GM21515 (cell line): Measurements from ENCODE around the gene CR1L.
"Not testable (repeated sequence)": the region's sequence is repeated elsewhere in the genome, so short reads cannot be mapped to it uniquely, and the experiment has no call there.

Experiments
- ATAC-seq: cut with Tn5 transposase; IDR thresholded peaks from one replicate; pipeline ENCODE4 v1.9.1; 2021; ENCODE audit not compliant: unreplicated experiment

Gene CR1L

DNA sequence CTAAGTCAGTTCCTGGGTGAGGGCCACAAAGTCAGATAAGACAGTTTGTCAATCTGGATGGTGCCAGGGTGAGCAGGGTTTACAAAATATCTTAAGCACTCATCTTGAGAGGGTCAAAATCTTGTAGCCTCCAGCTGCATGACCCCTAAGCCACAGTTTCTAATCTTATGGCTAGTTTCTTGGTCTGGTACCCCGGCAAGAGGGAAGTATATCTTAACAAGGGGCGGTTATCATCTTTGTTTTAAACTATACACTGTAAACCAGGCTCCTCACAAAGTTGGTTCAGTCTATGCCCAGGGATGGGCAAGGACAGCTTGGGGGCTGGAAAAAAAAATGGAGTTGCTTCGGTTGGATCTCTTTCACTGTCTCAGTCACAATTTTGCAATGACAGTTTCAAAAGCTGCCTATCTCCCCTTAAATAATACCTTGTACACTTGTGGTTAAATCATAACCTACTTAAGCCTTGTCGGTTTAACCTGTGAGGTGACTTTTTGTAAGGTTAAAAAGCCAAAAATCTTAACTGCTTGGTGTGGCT is 99.1 kb downstream of the CR1L start:
- no peak for ATAC-seq

DNA sequence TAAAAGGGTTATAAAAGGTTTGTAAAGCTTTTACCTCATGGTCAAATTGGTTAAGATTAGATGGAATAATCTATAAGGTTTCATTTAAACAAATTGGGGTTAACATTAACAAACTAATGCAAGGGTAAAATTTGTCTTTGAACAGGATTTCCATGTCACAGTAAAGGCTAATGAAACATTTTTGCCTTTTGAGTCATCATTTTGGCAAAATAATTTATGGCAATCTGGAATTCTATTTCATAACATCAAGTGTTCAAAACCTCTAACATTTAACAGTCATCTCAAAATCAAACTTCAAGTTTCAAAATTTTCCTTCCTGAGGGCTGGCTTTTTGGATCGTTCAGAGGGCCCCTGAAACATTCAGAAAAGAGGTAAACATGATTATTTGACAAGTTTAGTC is 100.4 kb downstream of the CR1L start:
- ATAC-seq, result no peak

DNA sequence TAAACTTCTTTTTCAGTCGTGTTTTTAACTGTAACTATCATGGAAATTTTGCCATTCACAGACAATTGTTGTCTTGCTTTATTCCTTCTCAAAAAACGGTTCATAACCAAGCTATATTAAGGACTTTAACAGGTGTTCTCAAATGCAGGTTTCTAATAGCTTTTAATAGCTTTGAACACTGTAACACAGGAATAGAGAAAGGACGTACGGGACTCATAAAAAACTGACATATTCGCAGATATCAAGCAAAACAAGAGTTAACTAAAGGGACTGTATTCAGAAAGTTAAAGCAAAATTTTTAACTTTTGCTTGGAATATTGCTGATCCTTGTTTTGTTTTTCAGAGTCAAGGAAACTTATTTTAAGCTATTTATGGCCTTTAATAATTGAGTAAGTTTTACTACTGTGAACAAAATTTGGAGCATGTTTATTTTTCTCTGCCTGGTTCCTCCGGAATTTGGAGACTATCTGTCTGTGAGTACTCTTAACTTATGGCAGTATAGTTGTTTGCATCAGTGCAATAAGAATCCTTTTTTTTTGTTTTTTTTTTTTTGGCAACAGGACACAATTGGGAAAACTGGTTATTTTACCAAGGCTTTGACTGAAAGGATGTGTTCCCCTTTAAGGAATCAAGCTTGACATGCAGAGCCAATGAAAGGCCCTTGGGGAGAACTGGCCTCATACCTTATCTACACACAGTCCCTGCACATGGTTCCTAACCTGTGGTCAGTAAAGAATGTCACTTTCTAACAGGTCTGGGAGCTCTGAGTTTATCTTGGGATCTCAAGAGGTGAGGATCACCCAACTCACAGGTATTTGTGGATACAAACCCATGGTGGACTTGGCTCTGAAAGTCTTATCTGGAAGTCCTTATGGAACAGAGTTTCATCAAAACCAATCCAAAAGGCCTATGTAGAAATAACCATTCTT is 101.2 kb downstream of the CR1L start:
- ATAC-seq, result no peak

DNA sequence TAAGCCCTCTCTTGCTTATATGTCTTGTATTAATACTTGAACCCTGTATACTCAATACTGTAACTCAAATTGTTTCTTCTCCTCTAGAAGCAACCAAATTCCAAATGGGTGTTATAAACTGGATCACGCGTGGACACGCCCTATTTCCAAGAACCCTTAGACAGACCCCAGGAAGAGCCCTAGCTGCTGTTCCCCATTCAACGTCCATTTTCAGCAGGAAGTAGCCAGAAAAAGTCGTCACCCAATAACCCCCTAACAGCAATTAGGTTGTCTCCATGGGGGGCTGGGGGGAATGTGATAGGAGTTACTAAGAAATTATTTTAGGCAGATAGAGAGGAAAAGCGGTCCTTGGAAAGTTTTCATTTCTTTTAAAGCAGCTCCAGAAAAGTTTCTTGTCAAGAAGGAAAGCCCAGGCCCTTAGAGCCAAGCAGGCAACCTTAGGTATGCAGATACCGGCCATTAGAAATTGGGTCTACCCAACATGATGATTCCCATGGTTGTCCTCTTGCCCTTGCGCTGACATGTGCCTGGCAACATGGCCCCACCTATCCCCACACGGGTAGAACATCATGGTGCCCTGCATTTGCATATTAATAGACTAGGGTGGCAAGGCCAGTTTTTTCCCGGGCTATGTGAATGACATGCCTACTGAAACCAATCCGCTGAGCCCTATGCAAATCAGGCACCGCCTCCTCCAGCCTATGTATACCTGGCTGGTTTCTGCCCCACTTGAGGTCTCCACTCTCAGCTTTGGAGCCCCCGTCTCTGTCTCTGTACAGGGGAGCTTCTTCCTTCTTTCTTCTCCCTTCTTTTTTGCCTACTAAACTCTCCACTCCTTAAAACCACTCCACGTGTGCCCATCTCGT is 102.9 kb downstream of the CR1L start:
- no peak for ATAC-seq

DNA sequence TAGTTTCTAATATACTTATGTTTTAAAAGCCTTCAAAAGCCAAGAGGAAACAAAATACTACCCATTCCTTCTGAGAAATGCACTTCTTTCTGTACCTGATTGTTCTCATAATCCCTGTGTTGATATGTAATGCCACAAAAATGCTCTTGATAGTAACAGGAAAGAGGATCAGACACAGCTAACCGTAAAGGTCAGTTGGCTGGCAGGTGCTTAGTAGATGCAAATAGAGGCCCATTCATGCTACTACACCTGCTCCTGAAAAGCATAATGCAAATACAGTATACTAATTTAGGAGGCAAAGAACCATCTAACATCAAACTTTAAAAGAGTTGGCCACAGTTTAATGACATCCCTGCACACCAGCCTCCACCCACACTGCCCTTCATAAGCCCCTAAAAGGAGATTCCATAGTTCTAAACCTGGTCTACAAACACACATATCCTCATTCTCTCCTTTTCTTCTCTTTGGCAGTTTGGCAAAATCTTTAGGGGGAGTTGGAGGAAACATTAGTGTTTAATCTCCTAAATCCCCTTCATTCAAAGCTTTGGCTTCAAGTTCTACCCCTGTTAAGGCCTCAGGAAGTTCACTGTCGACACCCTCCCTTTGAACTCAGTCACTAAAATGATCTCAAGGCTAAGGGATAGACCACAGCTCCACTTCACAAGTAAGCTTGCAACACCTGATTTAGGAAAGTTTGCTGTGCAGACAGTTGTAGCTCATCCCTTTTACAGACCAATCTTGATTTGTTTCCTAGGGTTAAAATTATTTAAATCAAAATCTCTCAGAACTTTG is 104.0 kb downstream of the CR1L start:
- ATAC-seq, result no peak

DNA sequence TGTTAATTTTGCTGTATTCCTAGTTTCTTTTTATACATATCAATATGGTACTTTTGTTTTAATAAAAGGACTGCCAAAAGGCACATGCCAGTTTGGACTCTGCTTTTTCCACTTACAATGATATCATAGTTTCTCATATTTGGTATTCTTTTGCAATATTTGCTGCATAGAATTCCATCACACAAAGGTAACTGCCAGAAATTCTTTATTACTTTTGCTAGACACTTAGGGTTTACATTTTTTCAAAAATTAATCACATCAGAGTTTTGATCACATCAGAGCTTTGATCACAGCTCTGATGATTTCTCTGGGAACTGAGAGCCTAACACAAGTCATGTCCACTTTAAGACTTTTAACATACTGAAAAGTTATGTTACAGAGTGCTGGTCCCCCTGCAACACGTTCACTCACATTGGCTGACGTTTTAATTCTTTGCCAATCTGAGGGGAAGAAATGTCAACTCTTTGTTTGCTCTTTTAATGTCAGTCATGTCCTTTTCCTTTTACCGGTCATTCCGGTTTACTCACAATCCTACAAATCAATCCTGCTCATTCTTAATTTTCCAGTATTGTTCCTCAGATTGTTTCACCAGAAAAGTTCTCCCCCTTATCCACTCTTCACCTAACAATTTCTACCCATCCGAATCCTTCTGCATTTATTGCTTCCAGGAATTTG is 105.8 kb downstream of the CR1L start:
- no peak for ATAC-seq

DNA sequence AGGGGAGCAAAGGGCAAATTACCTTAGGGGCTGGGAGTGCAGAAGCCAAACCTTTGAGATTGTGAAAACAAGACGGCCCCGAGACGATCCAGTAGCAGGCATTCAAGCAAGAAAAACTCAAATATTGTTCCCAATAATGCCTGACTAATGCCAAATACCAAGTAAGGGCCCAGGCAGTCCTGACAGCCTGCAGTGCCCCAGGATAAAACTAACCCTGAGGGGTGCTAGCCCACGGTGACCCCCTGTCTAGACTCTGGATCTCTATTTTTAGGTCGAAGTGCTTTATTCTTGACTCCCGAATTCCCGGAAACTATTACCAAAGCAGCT is 106.5 kb downstream of the CR1L start:
- not testable (repeated sequence) for ATAC-seq

DNA sequence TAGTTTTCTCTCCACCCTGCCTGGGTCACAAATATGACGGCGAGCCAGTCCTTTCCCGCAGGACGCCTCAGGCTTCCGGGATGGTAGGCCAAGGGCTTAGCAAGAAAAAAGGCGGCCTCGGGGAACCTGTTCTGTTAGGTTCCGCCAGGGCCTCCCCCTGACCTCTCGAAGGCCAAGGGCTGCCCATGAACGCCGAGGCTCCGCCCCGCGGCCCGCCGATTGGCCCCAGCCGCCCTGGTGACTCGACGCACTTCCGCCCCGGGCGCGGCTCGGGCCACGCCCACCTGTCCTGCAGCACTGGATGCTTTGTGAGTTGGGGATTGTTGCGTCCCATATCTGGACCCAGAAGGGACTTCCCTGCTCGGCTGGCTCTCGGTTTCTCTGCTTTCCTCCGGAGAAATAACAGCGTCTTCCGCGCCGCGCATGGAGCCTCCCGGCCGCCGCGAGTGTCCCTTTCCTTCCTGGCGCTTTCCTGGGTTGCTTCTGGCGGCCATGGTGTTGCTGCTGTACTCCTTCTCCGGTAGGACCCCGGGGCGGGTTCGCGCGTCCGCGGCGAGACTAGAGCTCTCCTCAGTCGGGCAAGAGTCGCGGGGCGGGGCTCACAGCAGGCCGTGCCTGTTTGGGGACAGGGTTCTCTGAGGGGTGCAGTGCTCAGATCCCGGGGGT is 107.0 kb downstream of the CR1L start, which contains the start of gene CD46:
Gene CD46 (plus strand): TSS at position 265 of the 666 bp plus-strand sequence. CDS start 159 bp downstream, at position 424.
- peak; percentile 97 for ATAC-seq

DNA sequence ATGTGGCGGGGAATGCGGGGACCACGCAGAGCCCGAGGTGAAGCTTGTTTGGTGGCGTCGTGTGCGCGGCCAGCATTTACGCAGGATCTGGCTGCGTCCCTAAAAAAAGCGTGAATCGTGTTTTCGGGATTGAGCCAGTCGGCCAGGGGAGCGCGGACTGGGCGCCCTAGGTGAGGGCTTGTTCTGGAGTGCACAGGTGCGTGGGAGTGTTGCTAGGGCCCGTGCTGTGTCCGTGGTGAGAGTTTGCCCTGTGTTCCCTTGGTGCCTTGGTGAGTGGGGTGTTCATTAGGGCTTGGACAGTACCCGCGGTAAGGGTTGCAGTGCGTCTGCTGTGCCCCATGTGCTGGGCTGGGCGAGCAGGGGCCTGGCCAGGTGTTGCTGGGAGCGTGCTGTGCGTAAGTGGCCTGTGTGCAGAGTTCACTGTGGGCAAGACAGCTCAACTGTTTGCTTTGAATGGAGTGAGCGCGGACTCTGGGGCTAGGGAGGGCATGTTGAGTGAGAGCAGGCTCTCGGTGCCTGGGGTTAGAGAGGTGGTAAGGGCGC is 107.6 kb downstream of the CR1L start:
- peak; percentile 35 for ATAC-seq

DNA sequence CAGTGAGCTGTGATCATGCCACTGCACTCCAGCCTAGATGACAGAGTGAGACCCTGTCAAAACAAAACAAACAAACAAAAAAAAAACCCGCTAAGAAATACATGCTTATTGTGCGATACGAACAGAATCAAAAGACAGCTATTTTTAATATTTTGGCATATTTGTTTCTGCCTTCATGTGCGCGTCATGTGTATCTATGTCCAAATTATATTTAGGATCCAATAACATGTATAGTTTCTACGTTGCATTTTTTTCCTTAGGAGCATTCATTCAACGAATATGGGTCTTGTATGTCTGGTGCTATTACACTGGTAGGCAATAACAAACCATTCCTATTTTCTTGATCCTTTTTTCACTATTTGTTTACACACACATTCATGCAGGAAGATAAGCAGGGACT is 108.7 kb downstream of the CR1L start:
- ATAC-seq, result no peak

DNA sequence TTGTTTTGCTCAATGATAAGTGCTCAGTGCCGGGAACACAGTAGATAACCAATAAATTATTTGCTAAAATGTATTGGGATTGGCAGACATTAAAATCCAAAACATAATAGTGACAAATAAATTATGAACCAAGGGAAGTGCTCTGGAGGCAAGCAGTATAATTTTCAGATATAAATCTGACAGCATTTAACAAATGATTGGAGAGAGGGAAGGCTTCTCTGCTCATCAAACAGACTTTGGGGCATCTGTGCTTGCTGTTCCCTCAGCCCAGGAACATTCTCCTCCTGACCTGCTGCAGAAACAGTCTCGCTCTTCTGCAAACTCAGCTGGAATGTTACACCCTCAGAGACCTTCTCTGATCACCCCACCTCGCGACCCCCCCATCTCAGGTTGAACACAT is 109.1 kb downstream of the CR1L start:
- no peak for ATAC-seq

DNA sequence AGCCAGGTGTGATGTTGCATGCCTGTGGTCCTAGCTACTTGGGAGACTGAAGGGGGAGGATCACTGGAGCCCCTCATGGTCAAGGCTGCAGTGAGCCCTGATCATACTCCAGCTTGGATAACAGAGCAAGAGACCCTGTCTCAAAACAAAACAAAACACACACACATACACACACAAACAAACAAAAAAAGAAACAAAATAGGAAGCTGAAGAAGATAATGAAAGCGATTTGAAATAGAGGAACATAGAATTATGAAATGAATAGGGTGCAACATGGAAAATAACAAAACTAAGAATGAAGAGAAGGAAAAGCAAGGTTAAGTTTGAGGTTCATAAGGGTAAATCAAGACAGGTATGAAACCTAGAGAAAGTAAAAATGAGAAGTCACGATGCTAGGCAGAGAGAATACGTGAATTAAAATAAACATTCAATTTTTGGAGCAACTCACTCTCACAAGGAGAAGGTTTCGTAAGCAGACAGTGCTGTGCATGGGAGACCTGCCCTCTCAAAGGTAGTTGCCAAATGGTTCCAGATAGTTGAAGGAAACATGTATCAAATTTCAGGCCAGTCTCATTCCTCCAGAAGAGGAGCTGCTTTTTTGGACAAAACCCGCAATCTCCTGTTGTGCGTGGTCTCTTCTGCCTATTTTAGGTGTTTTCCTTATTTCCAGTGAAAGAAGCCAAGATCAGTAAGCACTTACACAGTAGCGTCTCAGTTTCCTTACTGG is 110.2 kb downstream of the CR1L start:
- ATAC-seq, result no peak

DNA sequence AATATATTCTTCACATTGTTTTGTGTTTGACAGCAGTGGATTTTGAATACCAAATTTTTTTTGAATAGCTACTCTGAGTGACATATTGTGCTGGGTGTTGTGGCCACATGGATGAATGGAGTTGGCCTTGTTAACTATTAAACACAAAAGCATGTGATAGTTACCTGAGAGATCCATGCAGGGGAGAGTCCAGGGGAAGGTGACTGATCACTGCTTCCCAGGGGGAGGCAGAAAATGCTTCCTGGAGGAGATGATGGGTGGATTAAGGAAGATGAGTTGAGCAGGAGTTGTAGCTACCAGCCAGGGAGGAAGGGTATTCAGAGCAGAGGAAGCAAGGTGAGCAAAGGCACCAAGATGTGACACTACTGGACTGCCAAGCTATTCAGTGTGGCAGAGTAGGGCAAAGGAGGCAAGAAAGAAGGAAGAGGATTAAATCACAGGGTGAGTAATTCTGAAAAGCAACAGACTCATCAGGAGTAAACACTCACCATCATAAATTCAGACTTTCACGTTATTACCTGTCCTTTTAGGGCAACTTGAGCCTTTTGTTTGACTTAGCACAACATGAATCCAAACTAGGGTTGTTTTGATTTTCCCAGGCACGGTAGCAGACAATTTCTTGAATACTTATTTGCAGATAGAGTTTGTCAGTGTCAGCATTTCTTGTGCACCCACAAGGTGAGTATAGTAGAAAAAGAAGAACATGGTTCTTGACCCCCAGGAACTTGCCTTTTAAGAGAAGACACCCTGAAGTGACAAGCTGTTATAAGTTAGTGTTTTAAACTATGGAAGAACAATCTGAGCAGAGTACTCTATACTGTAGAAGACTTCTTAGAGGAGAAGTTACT is 111.1 kb downstream of the CR1L start:
- ATAC-seq, result no peak

DNA sequence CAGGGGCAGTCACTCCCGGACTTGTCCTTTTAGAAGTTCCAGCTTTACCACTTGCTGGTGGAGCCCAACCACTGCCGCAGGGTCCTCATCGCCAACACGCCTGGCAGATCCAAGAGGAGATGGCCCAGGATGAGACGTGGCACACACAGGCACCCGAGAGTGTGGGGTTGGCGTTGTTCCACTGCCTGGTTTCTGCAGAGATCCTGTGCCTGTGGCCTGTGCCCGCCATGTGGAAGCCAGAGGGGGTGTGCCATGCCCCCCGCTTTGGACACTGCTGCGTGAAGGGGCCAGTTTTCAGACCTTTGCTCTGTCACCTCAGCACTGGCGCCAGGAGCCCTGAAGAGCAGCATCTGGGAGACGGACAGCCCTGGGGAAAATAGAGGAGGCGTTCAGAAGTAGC is 117.7 kb downstream of the CR1L start:
- no peak for ATAC-seq

DNA sequence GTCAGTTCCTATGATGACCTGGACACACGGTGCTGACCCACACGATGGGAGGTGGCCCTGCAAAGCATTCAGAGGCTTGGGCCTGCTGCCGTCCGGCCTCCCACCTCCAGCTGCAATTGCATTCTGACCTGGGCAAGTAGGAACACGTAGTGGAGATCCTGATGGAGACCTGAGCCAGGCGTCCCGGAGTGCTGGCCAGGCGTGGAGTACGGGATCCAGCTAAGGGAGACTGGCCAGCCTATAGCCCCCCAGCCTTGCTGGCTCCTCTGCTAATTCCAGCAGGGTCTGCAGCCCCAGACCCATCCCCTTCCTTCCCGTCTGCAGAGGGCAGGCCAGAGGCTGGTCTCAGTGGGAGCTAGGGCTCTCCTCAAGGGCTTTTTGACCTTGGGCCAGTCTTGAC is 118.2 kb downstream of the CR1L start:
- no peak for ATAC-seq

DNA sequence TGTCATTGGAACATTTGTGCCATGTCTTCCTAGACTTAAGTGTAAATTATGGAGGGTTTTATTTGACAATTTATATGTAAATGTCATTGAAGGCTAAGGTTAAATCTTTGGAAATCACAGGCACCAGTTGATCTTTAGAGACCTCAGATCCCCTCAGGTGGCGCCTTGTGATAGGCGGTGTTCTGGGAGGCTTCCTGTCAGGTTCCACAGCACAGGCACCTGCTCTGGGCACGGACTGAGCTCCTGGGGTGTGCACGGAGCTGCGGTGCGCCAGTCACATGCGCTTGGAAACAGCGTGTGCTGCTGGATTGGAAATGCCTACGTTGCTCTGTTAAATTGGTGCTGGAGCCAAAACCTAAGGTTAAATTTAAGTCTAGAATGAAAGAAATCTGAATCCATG is 119.0 kb downstream of the CR1L start:
- ATAC-seq, result no peak

DNA sequence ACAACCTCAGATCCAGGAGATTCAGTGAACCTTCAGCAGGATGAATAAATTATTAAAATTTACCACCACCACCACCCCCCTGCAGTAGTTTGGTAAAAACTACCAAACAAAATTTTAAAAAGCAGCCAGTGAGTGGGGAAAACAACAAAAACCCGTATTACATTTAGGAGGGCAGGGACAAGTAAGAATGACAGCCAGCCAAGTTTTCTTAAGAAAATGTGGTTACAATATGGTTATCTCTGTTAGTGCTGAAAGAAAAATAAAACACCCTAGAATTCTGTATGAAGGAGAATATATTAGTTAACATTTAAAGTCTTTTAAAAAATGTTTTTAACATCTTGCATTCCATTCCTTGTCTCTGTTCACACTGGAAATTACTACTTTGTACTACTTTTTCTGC is 121.6 kb downstream of the CR1L start:
- ATAC-seq, result no peak

DNA sequence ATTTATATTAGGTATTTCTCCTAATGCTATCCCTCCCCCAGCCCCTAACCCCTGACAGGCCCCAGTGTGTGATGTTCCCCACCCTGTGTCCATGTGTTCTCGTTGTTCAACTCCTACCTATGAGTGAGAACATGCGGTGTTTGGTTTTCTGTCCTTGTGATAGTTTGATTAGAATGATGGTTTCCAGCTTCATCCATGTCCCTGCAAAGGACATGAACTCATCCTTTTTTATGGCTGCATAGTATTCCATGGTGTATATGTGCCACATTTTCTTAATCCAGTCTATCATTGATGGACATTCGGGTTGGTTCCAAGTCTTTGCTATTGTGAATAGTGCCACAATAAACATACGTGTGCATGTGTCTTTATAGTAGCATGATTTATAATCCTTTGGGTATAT is 125.6 kb downstream of the CR1L start:
- ATAC-seq, result not testable (repeated sequence)
